PC-3 (cell line): Measurements from ENCODE around the gene TNFSF10. TPM values are rescaled to one million over a fixed set of nuclear protein-coding genes. Genes with fewer than 3 reads are reported as not detected.

ENCODE experiments used
- ATAC-seq: fragments of 200-7000 bp; cut with Tn5 transposase; 2 replicates; pipeline ENCODE4 v1.9.1; 2020; ENCODE audit warnings: mild to moderate bottlenecking, moderate library complexity
- Bru-seq: library from RNA; stranded (reverse); fragments of 400-500 nt; gene quantifications from one replicate; lab custom pipeline; 2021; lab: Mats Ljungman, UMichigan
- BruChase-seq, 2 experiments: library from RNA; stranded (reverse); fragments of 400-500 nt; gene quantifications; one replicate each; lab custom pipeline; 2021; lab: Mats Ljungman, UMichigan
- BruUV-seq: library from RNA; stranded (reverse); fragments of 400-500 nt; replicated peaks from 2 replicates; lab custom pipeline; 2021; lab: Mats Ljungman, UMichigan
- CTCF ChIA-PET: fragments of 300-600 bp; sonication (Branson Sonifier 250); formaldehyde crosslinking; loops from one replicate; lab custom pipeline; 2022; ENCODE audit warnings: antibody characterized with exemption; lab: Charles Lee
- POLR2A ChIA-PET: fragments of 300-600 bp; sonication (Branson Sonifier 250); formaldehyde crosslinking; loops from one replicate; lab custom pipeline; 2022; ENCODE audit warnings: antibody characterized with exemption; ENCODE audit not compliant: unreplicated experiment; lab: Charles Lee
- DNase-seq: peaks from one replicate; pipeline ENCODE4 v3.0.0-alpha.2; 2015
- H2AFZ ChIP-seq: fragments of 300-600 bp; sonication (generic); 2 replicates; pipeline ENCODE4 v1.6.0; 2016; ENCODE audit warnings: antibody characterized with exemption, low read length
- H3F3A ChIP-seq: fragments of 300-600 bp; sonication (generic); one replicate; pipeline ENCODE4 v1.6.0; 2017; ENCODE audit warnings: antibody characterized with exemption, low read length, control low read depth, mild to moderate bottlenecking; ENCODE audit not compliant: unreplicated experiment
- H3K27ac ChIP-seq: fragments of 300-600 bp; sonication (generic); 2 replicates; pipeline ENCODE4 v1.5.1; 2016; ENCODE audit warnings: mild to moderate bottlenecking, low read length
- H3K27me3 ChIP-seq: fragments of 300-600 bp; sonication (generic); 2 replicates; pipeline ENCODE4 v1.6.1; 2016; ENCODE audit warnings: low read length, mixed read lengths
- H3K36me3 ChIP-seq: fragments of 300-600 bp; sonication (generic); 2 replicates; pipeline ENCODE4 v1.6.1; 2016; ENCODE audit warnings: low read depth, mixed run types, low read length, mixed read lengths
- H3K4me1 ChIP-seq: fragments of 300-600 bp; sonication (generic); 2 replicates; pipeline ENCODE4 v1.5.1; 2016; ENCODE audit warnings: low read length; ENCODE audit not compliant: insufficient read depth
- H3K4me2 ChIP-seq: fragments of 300-600 bp; sonication (generic); 2 replicates; pipeline ENCODE4 v1.6.0; 2016; ENCODE audit warnings: low read length
- H3K4me3 ChIP-seq: fragments of 300-600 bp; sonication (generic); 2 replicates; pipeline ENCODE4 v1.5.1; 2016; ENCODE audit warnings: mild to moderate bottlenecking, low read length, mixed read lengths
- H3K79me2 ChIP-seq: fragments of 300-600 bp; sonication (generic); 2 replicates; pipeline ENCODE4 v1.6.1; 2017; ENCODE audit warnings: low read length, mixed read lengths
- H3K9ac ChIP-seq: fragments of 300-600 bp; sonication (generic); 2 replicates; pipeline ENCODE4 v1.6.0; 2016; ENCODE audit warnings: mild to moderate bottlenecking, low read length
- H3K9me2 ChIP-seq: fragments of 300-600 bp; sonication (generic); replicated peaks from 2 replicates; pipeline ENCODE4 v1.6.1; 2016; ENCODE audit warnings: mixed run types, low read length, mixed read lengths
- H3K9me3 ChIP-seq: fragments of 300-600 bp; sonication (generic); 2 replicates; pipeline ENCODE4 v1.6.1; 2016; ENCODE audit warnings: low read length, mixed read lengths
- H4K20me1 ChIP-seq: fragments of 300-600 bp; sonication (generic); 2 replicates; pipeline ENCODE4 v1.6.1; 2016; ENCODE audit warnings: low read length, mixed read lengths
- CTCF ChIP-seq: fragments of 300-600 bp; sonication (generic); conservative IDR thresholded peaks from 2 replicates; pipeline ENCODE4 v1.5.1; 2017; ENCODE audit warnings: antibody characterized with exemption, low read depth, mild to moderate bottlenecking, low read length
- EZH2 ChIP-seq: fragments of 300-600 bp; sonication (generic); IDR thresholded peaks from one replicate; pipeline ENCODE4 v1.6.1; 2017; ENCODE audit warnings: antibody characterized with exemption, mild to moderate bottlenecking, low read length; ENCODE audit not compliant: unreplicated experiment
- EZH2phosphoT487 ChIP-seq: fragments of 300-600 bp; sonication (generic); IDR thresholded peaks from 2 replicates; pipeline ENCODE4 v1.6.1; 2018; ENCODE audit warnings: mild to moderate bottlenecking, antibody characterized with exemption, low read length, borderline replicate concordance
- intact Hi-C: fragments of 100-400 bp; cut with micrococcal nuclease; formaldehyde crosslinking; loops from 2 replicates; pipeline ENCODE4 v1.9.0; 2023
- long read RNA-seq: library from polyadenylated mRNA; unstranded; transcript quantifications from one replicate; pipeline ENCODE4 v2.0.0, GENCODE V29; 2021; ENCODE audit not compliant: unreplicated experiment
- total RNA-seq: library from RNA; depleted of rRNA; stranded (reverse); fragments of >200 nt; gene quantifications from 2 replicates; pipeline ENCODE4 v1.2.3, GENCODE V29; 2014; rRNA removed

The TNFSF10 gene
- total RNA-seq (0.58 and 1.2 TPM in 2 replicates), Bru-seq, nascent RNA (percentile 33 among the genes with signal in this experiment), BruChase-seq, experiment 1, labeled RNA remaining after a 6-hour chase (percentile 29 among the genes with signal in this experiment), BruChase-seq, experiment 2, labeled RNA remaining after a 2-hour chase (percentile 36 among the genes with signal in this experiment)
- long read RNA-seq, partial matches to known transcripts: 1 of 3 reads
- long read RNA-seq, other reads (novel, unspliced or antisense): 1 of 3 reads

DNA sequence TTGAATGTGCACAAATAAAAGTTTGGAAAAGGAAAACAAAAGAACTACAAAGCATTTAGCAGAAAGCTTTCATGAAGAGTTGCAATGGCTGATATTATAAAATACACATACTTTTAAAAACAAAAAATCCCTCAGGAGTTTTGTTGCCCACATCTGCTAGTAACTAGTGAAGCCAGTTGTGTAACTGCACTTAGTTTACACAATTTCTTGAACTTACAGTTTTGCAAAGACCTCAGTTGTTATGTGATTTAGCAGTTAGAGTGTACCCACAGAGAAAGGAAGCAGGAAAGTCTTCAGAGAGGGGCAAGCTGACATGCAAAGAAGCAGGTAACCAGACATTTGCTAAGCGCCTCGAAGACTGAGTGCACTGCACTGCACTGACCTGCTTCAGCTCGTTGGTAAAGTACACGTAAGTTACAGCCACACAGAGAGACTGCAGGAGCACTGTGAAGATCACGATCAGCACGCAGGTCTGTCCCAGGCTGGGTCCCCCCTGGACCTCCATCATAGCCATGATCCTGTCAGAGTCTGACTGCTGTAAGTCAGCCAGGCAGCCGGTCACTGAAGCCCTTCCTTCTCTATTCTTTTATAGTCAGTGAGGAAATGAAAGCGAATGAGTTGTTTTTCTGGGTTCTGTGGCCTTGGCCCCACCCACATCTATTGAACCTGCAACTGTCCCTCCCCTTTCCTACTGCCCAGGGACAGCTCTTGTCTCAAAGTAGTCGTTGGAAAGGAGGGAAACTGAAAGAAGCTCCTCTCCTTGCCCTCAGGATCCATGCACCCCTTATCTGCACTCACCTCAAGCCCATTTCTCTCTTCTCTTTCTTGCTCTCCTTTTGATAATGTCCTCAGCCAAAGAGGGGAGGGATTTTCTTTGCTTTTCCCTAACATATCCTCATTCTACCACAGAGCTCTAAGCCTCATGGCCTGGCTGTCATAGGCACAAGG is at the start of gene TNFSF10:
TSS of gene TNFSF10 (minus strand) at position 560 of the 948 bp plus-strand sequence. CDS start at position 514, 46 bp downstream.
- Histone ChIP-seq H3K36me3 (no peaks in the 10 kb centered on the region), H3K79me2 (no peaks in the 10 kb centered on the region), H3K27ac (no peak within 1 kb of the TSS), H3K4me2 (peak within 1 kb of the TSS; percentile 80), H3K4me3 (peak within 1 kb of the TSS; percentile 61), H3K4me1 (peaks cover 10% of the 10 kb centered on the region; the same call in 1 of the 2 replicates), H3K27me3 (no peaks in the 10 kb centered on the region), H3K9ac (no peak within 1 kb of the TSS), H2AFZ (peak within 1 kb of the TSS; percentile 90), H3K9me3 (no peaks in the 10 kb centered on the region), H4K20me1 (no peaks in the 10 kb centered on the region), H3F3A (no peaks in the 10 kb centered on the region), H3K9me2 (no peaks in the 10 kb centered on the region)
- ChIA-PET CTCF (interaction anchor here (0.6 kb wide), 2 partner anchors 72 to 101 kb away, joined by 3 read pairs; no protein-coding TSS in a partner anchor), POLR2A (no interaction called here)
- ATAC-seq (peak; percentile 89), DNase-seq (peak; percentile 43)
- TSS peak; percentile 72 for BruUV-seq
- intact Hi-C loops: loop anchor here (1.0 kb wide), 1 partner anchor 32 kb away; no protein-coding TSS in a partner anchor
- TF ChIP-seq EZH2 (no peak), EZH2phosphoT487 (no peak), CTCF (no peak)

GRCh38 chr3:172569128-172570008 is 46.1 kb upstream of the TNFSF10 start:
- intact Hi-C loops: no loop called here
- ATAC-seq: no peak

More at GRCh38 chr3:172569128-172570008, 46.1 kb upstream of the TNFSF10 start:
- Histone ChIP-seq H3K27ac (no peak overlapping the region), H3K9me3 (no peaks in the 10 kb centered on the region; the same call in 1 of the 2 replicates), H3K4me2 (no peak overlapping the region), H3K9ac (no peak overlapping the region), H4K20me1 (no peaks in the 10 kb centered on the region), H3K79me2 (no peaks in the 10 kb centered on the region), H3K9me2 (no peaks in the 10 kb centered on the region), H3K4me1 (no peaks in the 10 kb centered on the region), H3K27me3 (no peaks in the 10 kb centered on the region), H3F3A (no peaks in the 10 kb centered on the region), H2AFZ (no peak overlapping the region), H3K36me3 (no peaks in the 10 kb centered on the region), H3K4me3 (no peak overlapping the region)
- no TSS peak for BruUV-seq
- TF ChIP-seq CTCF (no peak), EZH2 (no peak), EZH2phosphoT487 (no peak)
- ChIA-PET POLR2A (no interaction called here), CTCF (no interaction called here)
- DNase-seq: no peak
